ENCODE results near the gene ACBD4. TPM values are rescaled to one million over a fixed set of nuclear protein-coding genes. Genes with fewer than 3 reads are reported as not detected.

Gene ACBD4
- total and polyA plus RNA-seq, 2 of the 13 experiments (the other 11 are each of a cell fraction or from before 2014, with no cell fraction given) = 16.1 to 26.9 TPM

- TF ChIP-seq ZNF670 (CRISPR knock-in tag; IDR thresholded peaks at IDR 0.05; ENCODE audit: borderline replicate concordance) = peak; percentile 73; the same call in 1 of the 2 replicates
- TF ChIP-seq TFE3 (CRISPR knock-in tag; IDR thresholded peaks at IDR 0.05) = peak; percentile 79; the same call in 1 of the 2 replicates
- no peak for TF ChIP-seq MBD4 (IDR thresholded peaks at IDR 0.05; ENCODE audit: borderline replicate concordance, low read length)
- TF ChIP-seq ZNF784 (CRISPR knock-in tag; IDR thresholded peaks at IDR 0.05; ENCODE audit: borderline replicate concordance) = 0 out of 2 replicates have a peak, but pooled peaks have one; percentile 58
- TF ChIP-seq AGO1 (IDR thresholded peaks at IDR 0.05; ENCODE audit: low read depth, low read length, poor library complexity, severe bottlenecking) = peak; percentile 80
- no peak for TF ChIP-seq MAFK (conservative IDR thresholded peaks at IDR 0.05 in 1 of 2, IDR thresholded peaks at IDR 0.05 in 1 of 2; ENCODE audit: low read length in 2 of 2)
- no peak for TF ChIP-seq SMC3 (IDR thresholded peaks at IDR 0.05; ENCODE audit: low read length)
- peak; percentile 55; the same call in 1 of the 2 replicates for TF ChIP-seq TBX2 (CRISPR knock-in tag; IDR thresholded peaks at IDR 0.05; ENCODE audit: borderline replicate concordance)
- peak; percentile 92 for TF ChIP-seq HIC2 (CRISPR knock-in tag; IDR thresholded peaks at IDR 0.05; ENCODE audit: low read depth)
- TF ChIP-seq ADNP (CRISPR knock-in tag; IDR thresholded peaks at IDR 0.05) = no peak
- no peak; the same call in 1 of the 2 replicates for TF ChIP-seq POGZ (CRISPR knock-in tag; IDR thresholded peaks at IDR 0.05)
- TF ChIP-seq ZNF431 (CRISPR knock-in tag; IDR thresholded peaks at IDR 0.05; ENCODE audit: borderline replicate concordance, low read depth) = no peak
- TF ChIP-seq ZNF557 (CRISPR knock-in tag; IDR thresholded peaks at IDR 0.05) = no peak
- TF ChIP-seq SRY (CRISPR knock-in tag; IDR thresholded peaks at IDR 0.05) = no peak
- peak; percentile 56 for TF ChIP-seq RBFOX2 (IDR thresholded peaks at IDR 0.05; ENCODE audit: low read depth, low read length)
- peak; percentile 42; the same call in 1 of the 3 replicates for TF ChIP-seq MXI1 (IDR thresholded peaks at IDR 0.05; ENCODE audit: borderline replicate concordance, low read depth, low read length)
- peak; percentile 37; the same call in 1 of the 2 replicates for TF ChIP-seq MXD4 (CRISPR knock-in tag; IDR thresholded peaks at IDR 0.05)
- TF ChIP-seq ZNF572 (CRISPR knock-in tag; IDR thresholded peaks at IDR 0.05) = peak; percentile 74; the same call in 1 of the 2 replicates
- no peak for TF ChIP-seq DNMT3B (CRISPR knock-in tag; conservative IDR thresholded peaks at IDR 0.05)
- TF ChIP-seq CAMTA2 (CRISPR knock-in tag; IDR thresholded peaks at IDR 0.05; ENCODE audit: borderline replicate concordance) = peak; percentile 34; the same call in 1 of the 2 replicates
- TF ChIP-seq XRCC5 (optimal IDR thresholded peaks at IDR 0.05; ENCODE audit: low read length) = no peak
- no peak; the same call in 1 of the 2 replicates for TF ChIP-seq TARDBP (CRISPR knock-in tag; IDR thresholded peaks at IDR 0.05)
- no peak for TF ChIP-seq REPIN1 (CRISPR knock-in tag; IDR thresholded peaks at IDR 0.05; ENCODE audit: borderline replicate concordance, low read depth)
- TF ChIP-seq ZBTB7B (CRISPR knock-in tag; IDR thresholded peaks at IDR 0.05) = peak; percentile 73; the same call in 1 of the 2 replicates
Measured at GRCh38 chr17:45123930-45124796, 11.3 kb upstream of the ACBD4 start (continued).
